Measurements from ENCODE around the gene ABHD4.

- no peak for TF ChIP-seq CTCF (IDR thresholded peaks at IDR 0.05)
- TF ChIP-seq POLR2A (IDR thresholded peaks at IDR 0.05): no peak
These were observed 12.8 kb downstream of the ABHD4 start for GRCh38 chr14:22610931-22611330.

Measured in Peyer's patch (tissue), 4 donors.